NCI-H1105 (cell line): ENCODE measurements around the gene RNF125.
"Not testable (repeated sequence)": the region's sequence is repeated elsewhere in the genome, so short reads cannot be mapped to it uniquely, and the experiment has no call there.

Experiments
- DNase-seq: peaks from one replicate; lab custom pipeline; 2025; lab: John Stamatoyannopoulos, UW

RNF125 gene

DNA sequence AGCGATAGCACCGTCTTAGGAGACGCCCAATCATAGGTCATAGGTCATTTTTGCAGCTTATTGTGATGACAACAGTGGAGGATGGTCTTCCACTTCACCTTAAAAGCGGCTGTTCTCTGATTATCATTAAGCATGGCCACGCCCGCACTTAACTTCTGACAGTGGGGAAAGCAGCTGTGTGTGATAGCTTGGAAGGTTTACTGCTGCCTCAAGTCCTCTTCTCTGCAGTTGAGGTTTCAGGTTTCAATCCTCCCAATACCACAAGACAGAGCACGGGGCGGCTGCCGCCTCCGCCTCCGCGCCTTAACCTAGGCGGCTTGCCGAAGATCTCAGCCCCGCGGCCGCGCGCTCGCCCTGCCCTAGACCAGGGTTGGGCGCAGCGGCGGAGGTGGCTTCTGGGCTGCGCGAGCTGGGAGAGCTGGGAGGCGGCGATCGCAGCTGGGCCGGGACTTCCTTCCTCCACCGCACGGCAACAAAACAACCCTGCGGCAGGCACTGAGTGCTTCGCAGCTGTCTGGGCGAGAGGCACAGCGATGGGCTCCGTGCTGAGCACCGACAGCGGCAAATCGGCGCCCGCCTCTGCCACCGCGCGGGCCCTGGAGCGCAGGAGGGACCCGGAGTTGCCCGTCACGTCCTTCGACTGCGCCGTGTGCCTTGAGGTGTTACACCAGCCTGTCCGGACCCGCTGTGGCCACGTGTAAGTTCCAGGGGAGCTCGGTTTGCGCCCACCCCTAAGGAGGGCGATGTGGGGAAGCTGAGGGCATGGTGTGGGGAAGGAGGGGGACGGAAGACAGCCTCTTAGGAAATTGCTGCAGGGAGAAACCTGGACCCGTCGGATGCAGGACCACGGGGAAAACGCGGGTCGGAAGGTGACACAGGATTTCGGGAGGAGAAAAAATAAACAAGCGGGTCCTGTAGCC is at the start of gene RNF125:
RNF125 (plus strand) TSS at position 495 of the 920 bp plus-strand sequence; CDS start at position 534, 39 bp downstream.
- DNase-seq, result peak; percentile 90

DNA sequence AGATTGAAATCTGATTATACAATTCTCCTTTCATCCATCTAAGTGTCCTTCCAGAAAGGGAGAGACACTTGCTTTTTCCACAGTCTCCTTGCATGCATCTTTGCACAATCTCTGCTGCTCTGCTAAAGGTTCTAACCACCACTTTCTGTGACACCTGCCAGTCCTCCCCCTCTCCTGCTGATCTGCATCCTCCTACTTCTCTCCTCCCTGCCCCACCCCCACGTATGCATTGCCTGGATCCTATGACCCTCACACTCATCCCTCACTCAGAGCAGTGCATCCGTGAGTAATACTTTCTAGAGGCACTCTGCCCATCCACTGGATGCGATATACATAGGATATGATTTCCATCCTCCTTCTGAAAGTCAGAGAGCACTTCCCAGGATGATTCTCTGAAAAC is 48.0 kb upstream of the RNF125 start:
- DNase-seq, result no peak

DNA sequence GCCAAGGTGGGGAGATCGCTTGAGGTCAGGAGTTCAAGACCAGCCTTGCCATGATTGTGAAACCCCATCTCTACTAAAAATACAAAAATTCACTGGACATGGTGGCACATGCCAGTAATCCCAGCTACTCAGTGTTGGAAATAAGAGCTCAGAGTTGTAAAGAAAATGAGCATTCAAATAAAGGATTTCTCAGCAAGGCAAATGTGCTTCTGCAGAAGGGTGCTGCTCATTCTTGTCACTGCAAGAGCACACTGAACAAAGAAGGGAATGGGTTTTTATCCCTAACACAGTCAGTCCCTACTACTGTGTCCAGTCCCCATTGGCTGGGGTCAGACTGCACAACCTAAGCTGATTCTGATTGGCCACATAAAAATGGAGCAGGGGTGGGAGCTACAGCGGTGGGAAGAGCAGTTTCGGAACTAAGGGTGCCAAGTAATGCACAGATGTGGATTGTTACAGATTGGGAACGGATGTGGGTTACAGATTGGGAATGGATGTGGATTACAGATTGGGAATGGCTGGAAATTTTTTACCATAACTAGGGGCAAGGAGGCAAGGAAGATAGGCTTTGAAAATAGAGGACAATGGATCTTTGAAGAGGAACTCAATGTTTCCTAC is 44.6 kb upstream of the RNF125 start:
- no peak for DNase-seq

DNA sequence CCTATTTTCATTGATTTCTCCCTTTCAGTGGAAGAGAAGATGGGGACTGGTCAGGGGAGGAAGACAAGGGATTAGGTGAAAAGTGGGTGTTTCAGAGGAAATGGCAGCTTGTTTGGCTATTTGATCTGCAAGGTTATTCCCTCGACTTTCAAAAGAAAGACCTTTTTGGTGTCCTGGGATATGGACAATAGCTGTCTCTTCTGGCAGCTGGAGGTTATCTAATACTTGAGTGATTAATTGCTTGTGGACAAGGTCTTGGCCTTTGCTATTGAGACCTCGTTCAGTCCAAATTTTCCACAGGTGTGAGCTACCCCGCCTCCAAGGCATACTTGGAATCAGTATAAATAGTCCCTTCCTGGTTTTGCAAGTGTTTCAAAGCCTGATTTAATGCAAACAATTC is 42.4 kb upstream of the RNF125 start:
- DNase-seq, result no peak

DNA sequence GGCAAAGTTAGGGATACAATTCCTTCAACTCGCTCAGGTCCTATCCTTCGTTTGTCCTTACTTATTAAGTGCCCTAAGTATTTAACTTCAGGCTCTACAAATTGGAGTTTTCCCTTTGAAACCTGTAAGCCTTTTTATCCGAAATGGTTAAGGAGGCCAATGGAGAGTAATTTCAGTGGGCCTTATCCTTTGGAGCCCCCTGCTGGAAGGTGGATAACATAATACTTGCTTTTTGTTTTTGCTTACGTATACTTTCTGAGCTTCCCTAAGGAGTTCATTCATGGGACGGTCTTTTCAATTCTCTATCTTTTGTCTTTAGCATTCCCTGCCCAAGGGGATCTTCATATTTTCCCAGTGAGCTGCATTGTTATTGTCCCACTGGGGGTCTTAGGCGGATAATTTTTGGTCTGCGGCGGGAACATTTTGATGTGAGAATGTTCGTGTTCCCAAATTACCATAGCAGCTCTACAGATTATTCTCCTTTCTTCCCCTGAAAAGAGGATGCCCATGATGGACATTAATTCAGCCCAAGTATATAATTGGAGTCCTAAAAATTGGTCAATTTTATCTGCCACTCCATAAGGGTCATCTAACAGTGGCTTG is 41.3 kb upstream of the RNF125 start:
- no peak for DNase-seq

DNA sequence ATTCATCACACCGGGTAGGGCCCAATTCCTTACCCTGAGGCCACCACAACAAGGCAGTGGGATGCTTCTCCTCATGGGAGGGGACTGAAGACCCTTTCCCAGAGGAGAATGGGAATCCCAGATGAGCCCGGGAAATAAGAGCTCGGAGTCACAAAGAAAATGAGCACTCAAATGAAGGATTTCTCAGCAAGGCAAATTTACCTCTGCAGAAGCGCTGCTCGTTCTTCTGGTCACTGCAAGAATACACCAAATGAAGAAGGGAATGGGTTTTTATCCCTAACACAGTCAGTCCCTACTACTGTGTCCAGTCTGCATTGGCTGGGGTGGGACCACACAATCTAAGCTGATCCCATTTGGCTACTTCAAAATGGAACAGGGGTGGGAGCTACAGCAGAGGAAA is 40.0 kb upstream of the RNF125 start:
- DNase-seq, result no peak

DNA sequence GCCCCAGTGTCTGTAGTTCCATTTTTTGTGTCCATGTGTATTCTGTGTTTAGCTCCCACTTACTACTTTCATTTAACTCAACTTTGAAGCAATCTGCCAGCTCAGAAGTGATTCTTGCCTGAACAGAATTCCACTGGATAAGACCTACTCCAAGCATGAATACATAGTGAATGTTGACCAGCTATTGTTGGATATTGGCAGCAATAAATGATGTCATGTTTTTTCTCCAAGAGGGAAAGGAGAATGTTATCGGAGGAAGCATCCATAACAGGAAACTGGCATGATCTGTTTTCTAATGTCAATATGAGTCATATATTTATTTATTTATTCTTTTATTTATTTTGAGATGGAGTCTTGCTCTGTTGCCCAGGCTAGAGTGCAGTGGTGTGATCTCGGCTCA is 38.9 kb upstream of the RNF125 start:
- DNase-seq, result no peak

DNA sequence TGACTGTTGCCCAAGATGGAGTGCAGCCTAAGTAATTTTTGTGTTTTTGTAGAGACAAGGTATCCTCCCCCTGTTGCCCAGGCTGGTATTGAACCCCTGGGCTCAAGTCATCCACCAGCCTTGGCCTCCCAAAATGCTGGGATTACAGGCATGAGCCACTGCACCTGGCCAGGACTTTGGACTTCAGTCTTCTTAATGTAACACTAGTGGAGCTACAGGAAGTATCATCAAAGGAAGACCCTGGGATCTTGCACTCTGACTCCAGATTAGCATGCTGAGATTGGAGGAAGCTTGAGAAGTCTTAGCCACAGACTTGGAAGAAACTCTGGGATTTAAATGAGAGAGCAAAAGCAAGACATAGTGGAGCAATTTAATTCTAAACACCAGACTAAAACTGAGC is 37.8 kb upstream of the RNF125 start:
- DNase-seq, result no peak

DNA sequence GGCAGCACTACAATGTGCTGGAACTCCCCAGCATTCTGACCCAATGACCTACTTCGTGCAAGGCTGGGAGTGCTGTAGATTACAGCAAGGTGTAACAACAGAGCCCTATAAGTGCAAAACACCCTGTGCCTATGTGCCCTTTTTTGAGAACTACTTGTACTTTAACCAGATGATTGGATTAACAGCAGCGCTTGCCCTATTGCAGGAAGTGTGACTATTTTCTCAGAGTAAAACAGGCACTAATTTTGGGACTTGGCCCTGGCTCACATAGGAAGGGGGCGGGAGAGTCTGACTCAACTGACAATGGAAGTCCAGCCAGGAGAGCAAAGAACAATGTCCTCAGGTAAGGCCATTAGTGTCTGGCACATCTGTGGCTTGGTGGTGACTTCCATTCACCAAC is 35.6 kb upstream of the RNF125 start:
- DNase-seq, result no peak

DNA sequence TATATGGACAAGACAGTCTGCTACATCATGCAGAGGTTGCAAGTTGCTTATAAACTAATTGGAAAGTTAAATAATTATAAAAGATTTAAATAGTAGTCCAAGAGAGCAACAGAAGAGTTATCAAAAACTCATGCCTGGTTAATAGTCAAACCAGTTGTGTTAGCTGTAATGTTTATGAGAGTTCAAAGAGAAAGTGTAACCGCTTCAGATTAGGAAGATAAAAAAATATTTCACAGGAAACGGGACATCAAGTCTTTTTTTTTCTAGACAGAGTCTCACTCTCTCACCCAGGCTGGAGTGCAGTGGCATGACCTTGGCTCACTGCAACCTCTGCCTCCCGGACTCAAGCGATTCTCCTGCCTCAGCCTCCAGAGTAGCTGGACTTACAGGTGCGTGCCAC is 34.6 kb upstream of the RNF125 start:
- no peak for DNase-seq

DNA sequence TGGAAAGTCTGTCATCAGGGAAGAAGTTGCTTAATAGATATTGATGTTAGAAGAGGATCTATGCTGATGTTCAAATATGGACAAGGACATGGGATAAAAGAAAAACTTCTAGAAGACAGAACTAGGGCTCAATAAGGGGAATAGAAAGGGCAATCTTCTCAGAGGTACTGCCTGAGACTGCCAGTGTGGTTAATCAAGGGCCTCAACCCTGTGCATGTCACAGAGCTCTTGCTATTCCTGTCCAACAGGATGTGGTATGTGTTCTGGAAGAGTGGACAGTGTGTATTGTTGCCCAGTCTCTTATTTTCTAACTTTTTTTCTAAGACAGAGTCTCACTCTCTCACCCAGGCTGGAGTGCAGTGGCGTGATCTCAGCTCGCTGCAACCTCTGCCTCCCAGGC is 27.8 kb upstream of the RNF125 start:
- no peak for DNase-seq

DNA sequence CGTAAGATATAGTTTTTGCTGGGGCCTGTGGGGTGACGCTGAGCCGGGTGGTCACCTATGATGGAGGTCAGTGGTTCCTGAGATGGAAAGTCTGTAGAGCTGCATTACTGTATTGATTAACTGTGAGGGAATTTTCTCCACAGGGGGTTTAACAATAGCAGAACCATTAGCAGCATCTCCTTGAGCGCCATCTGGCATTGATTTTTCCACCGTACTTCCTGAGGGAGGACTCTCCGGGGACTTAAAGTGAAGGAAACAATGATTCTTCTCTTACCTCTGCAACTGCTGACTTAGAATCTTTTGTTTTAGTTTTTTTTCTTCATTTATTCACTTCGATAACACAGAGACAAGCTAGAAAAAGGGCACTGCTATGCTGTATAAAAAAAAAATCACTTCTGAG is 22.6 kb upstream of the RNF125 start:
- DNase-seq, result no peak

DNA sequence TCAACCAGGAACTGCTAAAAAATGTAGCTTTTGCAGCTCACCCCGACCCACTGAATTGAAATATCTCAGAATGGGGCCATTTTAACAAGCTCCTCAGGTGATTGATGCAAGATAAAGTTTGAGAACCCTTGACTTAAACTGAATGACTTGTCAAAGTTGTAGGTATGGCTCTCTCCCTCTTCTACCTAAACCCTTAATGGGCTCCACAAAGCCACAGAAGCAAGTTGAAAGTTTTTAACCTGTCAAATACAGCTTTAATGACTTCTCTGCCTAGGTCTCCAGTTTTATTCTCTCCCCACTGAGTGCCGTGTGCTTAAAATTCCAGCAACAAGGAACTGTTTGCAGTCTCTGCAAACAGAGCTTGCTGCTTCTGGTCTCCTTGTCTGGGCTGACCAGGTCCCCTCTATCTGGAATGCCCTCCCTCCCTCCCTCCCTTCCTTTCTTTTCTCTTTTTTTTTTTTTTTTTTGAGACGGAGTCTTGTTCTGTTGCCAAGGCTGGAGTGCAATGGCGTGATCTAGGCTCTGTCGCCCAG is 19.7 kb upstream of the RNF125 start:
- DNase-seq, result no peak

DNA sequence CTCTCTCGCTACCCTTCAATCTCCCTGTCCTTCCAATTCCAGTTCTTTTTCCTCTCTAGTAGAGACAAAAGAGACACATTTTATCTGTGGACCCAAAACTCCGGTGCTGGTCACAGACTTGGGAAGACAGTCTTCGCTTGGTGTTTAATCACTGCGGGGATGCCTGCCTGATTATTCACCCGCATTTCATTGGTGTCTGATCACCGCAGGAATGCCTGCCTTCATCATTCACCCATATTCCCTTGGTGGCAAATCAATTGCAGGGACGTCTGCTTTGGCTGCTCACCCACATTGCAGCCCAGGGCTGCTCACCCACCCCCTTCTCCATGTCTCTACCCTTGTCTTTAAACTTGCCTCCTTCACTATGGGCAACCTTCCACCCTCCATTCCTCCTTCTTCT is 17.5 kb upstream of the RNF125 start:
- DNase-seq, result not testable (repeated sequence)

DNA sequence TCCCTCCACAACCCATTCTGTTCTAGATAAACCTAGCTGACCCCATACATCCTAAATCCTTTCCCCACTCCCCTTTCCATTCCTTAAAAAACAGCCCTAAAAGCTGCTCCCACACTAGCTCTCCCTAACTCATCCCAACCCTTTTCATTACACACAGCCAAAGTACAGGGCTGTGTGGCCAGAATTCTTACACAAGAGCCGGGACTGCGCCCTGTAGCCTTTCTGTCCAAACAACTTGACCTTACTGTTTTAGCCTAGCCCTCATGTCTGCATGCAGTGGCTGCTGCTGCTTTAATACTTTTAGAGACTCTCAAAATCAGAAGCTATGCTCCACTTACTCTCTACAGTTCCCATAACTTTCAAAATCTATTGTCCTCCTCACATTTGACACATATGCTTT is 14.8 kb upstream of the RNF125 start:
- not testable (repeated sequence) for DNase-seq

DNA sequence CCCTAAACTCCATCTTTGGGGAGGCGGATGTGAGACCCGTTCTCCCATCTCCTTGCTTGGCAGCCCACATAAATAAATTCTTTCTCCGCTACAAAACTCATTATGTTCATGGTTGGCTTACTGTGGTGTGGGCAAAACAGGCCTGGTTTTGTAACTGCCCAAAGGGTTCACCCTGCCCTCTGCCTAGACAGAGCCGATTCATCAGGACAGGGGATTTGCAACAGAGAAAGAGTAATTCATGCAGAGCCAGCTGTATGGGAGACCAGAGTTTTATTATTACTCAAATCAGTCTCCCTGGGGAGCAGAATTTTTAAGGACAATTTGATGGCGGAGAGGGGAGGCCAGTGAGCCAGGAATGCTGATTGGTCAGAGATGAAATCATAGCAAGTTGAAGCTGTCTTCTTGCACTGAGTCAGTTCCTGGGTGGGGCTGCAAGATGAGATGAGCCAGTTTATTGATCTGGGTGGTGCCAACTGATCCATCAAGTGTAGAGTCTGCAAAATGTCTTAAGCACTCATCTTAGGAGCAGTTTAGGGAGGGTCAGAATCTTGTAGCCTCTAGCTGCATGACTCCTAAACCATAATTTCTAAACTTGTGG is 8.4 kb upstream of the RNF125 start:
- no peak for DNase-seq

DNA sequence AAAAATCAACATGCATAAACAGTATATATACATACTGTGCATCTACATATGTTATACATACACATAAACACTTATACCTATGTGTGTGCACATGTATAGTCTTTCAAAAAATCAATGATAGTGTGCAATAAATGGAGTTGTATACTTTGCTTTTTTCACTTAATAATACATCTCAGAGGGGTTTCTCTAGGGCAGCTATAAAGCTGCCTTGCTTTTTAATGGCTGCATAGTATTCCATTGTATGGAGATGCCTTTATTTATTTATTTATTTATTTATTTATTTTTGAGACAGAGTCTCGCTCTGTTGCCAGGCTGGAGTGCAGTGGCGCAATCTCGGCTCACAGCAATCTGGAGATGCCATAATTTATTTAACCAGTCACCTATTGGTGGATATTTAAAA is 7.4 kb upstream of the RNF125 start:
- DNase-seq, result no peak

DNA sequence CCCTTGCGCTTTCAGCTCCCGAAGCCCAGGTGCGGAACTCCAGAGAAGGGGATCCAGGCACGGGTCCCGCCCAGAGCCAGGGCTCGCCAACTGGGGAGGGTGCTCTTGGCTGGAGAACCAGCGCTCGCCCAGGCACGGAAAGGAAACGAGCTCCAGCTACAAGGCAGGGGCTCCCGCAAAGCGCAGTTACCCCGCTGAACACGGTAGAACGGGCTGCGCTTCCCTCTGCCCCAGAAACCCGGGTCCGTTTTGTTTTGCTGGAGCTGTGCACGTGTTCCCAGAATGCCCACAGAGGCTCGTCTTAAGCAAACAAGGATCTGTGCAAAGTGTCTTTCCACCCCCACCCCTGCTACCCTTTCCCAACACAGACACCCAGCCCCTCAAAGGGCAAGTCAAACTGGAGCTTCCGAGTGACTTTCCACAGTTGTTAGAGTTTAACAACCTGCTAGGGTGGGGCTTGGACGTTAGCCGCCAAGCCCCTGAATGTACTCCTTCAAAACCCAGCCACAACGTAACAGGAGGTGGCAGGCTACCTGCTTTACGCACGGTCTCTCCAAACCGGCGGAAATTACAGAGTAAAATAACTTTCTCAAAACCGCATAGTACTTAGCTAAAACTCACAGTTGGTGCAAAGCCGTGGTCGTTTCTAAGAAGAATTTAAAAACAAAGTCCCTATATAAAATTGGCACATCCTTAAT is 775 bp downstream of the RNF125 start:
- peak; percentile 30 for DNase-seq

DNA sequence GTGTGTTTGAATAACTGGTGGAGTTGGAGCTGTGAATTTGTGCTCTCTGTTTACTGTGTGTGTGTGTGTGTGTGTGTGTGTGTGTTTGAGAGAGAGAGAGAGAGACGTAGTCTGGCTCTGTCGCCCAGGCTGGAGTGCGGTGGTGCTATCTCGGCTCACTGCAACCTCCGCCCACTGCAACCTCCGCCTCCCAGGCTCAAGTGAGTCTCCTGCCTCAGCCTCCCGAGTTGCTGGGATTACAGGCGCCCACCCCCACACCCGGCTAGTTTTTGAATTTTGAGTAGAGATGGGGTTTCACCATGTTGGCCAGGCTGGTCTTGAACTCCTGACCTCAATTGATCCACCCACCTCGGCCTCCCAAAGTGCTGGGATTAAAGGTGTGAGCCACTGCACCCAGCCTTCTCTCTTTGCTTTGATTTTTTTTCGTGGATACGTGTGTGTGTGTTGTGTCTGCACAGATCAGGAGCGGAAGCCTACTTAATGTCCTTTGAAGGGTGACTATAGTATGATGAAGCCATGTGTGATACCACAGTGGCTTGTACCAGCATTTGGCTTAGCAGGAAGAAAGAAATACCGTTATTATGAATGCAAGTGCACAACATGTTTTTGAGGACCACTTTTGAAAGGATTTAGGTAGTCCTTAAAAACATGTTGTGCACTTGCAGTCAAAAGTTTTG is 1.5 kb downstream of the RNF125 start:
- DNase-seq, result not testable (repeated sequence)

DNA sequence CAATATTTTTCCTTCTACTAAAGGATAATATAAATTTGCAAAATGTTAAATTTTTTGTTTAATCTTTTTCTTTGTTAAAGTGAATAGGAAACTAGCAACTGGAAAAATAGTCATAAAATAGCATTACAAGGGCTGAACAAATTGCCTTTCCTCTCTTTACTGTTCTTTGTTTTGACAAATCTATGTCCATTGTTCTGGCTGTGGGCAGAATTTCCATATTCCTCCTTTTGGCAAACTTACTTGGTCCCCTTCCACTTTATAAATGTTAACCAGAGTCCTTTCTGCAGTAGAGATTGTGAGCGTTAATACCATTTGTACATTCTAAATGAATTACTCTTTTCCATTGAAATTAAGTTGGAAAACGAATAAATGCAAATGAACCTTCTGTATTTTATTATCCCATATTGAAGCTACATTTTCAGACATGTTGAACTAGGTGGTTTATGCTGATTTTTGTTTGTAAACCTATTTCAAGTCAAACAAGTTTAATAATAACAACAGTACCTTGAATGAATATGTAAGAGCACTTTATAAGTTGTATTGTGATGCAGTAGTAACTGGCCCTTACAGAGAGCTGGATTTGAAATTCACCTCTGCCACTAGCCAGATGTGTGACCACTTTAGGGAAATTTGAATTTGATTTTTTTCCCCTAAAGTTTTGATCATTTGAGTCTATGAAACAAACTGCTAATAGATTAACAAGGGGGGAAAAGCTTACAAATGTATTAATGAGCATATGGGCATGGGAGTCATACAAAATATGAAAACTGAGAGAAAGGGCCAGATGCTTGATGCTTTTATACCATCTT is 3.3 kb downstream of the RNF125 start:
- DNase-seq, result no peak
